Mesendoderm (in vitro differentiated cells): ENCODE data around the gene ASPN.

Source experiments
- DNase-seq: peaks from one replicate; pipeline ENCODE4 v3.0.0; 2013
- H2AK5ac ChIP-seq: 2 replicates; pipeline ENCODE4 v1.6.1; 2013; ENCODE audit warnings: low read length, inconsistent platforms
- H2BK120ac ChIP-seq: 2 replicates; pipeline ENCODE4 v1.6.1; 2013; ENCODE audit warnings: low read depth, mild to moderate bottlenecking, low read length, moderate library complexity, mixed read lengths
- H2BK15ac ChIP-seq: replicated peaks from 2 replicates; pipeline ENCODE4 v1.6.1; 2013; ENCODE audit warnings: low read depth, mild to moderate bottlenecking, moderate library complexity
- H2BK5ac ChIP-seq: 2 replicates; pipeline ENCODE4 v1.6.1; 2013; ENCODE audit warnings: low read length, inconsistent platforms
- H3K18ac ChIP-seq: 2 replicates; pipeline ENCODE4 v1.6.1; 2013; ENCODE audit warnings: mild to moderate bottlenecking, low read length, mixed read lengths
- H3K23ac ChIP-seq: one replicate; pipeline ENCODE4 v1.6.1; 2013; ENCODE audit warnings: low read length
- H3K27ac ChIP-seq: 2 replicates; pipeline ENCODE4 v1.5.1; 2013; ENCODE audit warnings: low read depth, mild to moderate bottlenecking, inconsistent platforms, low read length, moderate library complexity
- H3K27me3 ChIP-seq: 2 replicates; pipeline ENCODE4 v1.6.1; 2013; ENCODE audit warnings: low read length, control low read depth, mild to moderate bottlenecking, inconsistent platforms; ENCODE audit not compliant: insufficient read depth, poor library complexity
- H3K36me3 ChIP-seq: 2 replicates; pipeline ENCODE4 v1.6.1; 2013; ENCODE audit warnings: low read length, inconsistent platforms; ENCODE audit not compliant: control insufficient read depth, insufficient read depth
- H3K4ac ChIP-seq: one replicate; pipeline ENCODE4 v1.6.1; 2013; ENCODE audit warnings: low read depth, mild to moderate bottlenecking, low read length, moderate library complexity
- H3K4me1 ChIP-seq: 2 replicates; pipeline ENCODE4 v1.6.1; 2013; ENCODE audit warnings: low read depth, low read length, inconsistent platforms; ENCODE audit not compliant: control insufficient read depth
- H3K4me2 ChIP-seq: 2 replicates; pipeline ENCODE4 v1.6.1; 2013; ENCODE audit warnings: low read length
- H3K4me3 ChIP-seq: 2 replicates; pipeline ENCODE4 v1.5.1; 2013; ENCODE audit warnings: mild to moderate bottlenecking, low read length
- H3K56ac ChIP-seq: one replicate; pipeline ENCODE4 v1.6.1; 2013; ENCODE audit warnings: low read length
- H3K79me1 ChIP-seq: 2 replicates; pipeline ENCODE4 v1.6.1; 2013; ENCODE audit warnings: low read length, inconsistent platforms
- H3K79me2 ChIP-seq: 2 replicates; pipeline ENCODE4 v1.6.1; 2013; ENCODE audit warnings: mild to moderate bottlenecking, low read length; ENCODE audit not compliant: control insufficient read depth, insufficient read depth
- H3K9ac ChIP-seq: 2 replicates; pipeline ENCODE4 v1.6.1; 2013; ENCODE audit warnings: low read length, inconsistent platforms
- H4K5ac ChIP-seq: one replicate; pipeline ENCODE4 v1.6.1; 2013; ENCODE audit warnings: low read length
- H4K8ac ChIP-seq: one replicate; pipeline ENCODE4 v1.6.1; 2013; ENCODE audit warnings: low read depth, mild to moderate bottlenecking, control low read depth, low read length, moderate library complexity
- WGBS: extraction: QIAGEN DNeasy Blood & Tissue Kit; methylation state at CpG from one replicate; pipeline ENCODE4 v1.1.7; 2013; ENCODE audit warnings: low lambda C conversion rate, missing lambda C conversion rate; ENCODE audit not compliant: insufficient coverage; ENCODE audit errors: extremely low coverage; 5-methylcytosine and 5-hydroxymethylcytosine counted together

Gene ASPN

GRCh38 chr9:92525306-92525705, 43.0 kb upstream of the ASPN start:
- Histone ChIP-seq H4K5ac (no peak overlapping the region), H3K4me3 (no peak overlapping the region), H3K18ac (no peak overlapping the region), H3K9ac (no peak overlapping the region), H3K79me1 (no peaks in the 10 kb centered on the region), H2BK120ac (no peak overlapping the region), H2BK5ac (no peak overlapping the region), H2BK15ac (no peak overlapping the region), H3K4me1 (no peaks in the 10 kb centered on the region), H3K4me2 (no peak overlapping the region), H3K23ac (no peak overlapping the region), H4K8ac (no peak overlapping the region), H3K27me3 (no peaks in the 10 kb centered on the region), H2AK5ac (no peak overlapping the region), H3K56ac (no peak overlapping the region), H3K27ac (no peak overlapping the region), H3K36me3 (no peaks in the 10 kb centered on the region), H3K4ac (no peak overlapping the region), H3K79me2 (no peaks in the 10 kb centered on the region)
- no peak for DNase-seq
- no CpG with 5 or more reads among the region's 5 CpGs for WGBS

- peak; percentile 14 for DNase-seq
- H4K8ac ChIP-seq: no peak overlapping the region
- no CpG with 5 or more reads among the region's 1 CpG for WGBS
- no peaks in the 10 kb centered on the region for H3K36me3 ChIP-seq
- no peak overlapping the region for H3K4ac ChIP-seq
- H3K79me1 ChIP-seq: no peaks in the 10 kb centered on the region
- no peak overlapping the region for H2BK15ac ChIP-seq
- no peak overlapping the region for H3K23ac ChIP-seq
- H3K4me1 ChIP-seq: no peaks in the 10 kb centered on the region
- H3K9ac ChIP-seq: no peak overlapping the region
- H3K18ac ChIP-seq: no peak overlapping the region
- H2BK5ac ChIP-seq: no peak overlapping the region
- H3K27ac ChIP-seq: no peak overlapping the region
- no peaks in the 10 kb centered on the region for H3K79me2 ChIP-seq
- no peak overlapping the region for H4K5ac ChIP-seq
- H2BK120ac ChIP-seq: no peak overlapping the region
- no peak overlapping the region for H3K4me2 ChIP-seq
- H3K4me3 ChIP-seq: no peak overlapping the region
- no peaks in the 10 kb centered on the region for H3K27me3 ChIP-seq
- no peak overlapping the region for H3K56ac ChIP-seq
- no peak overlapping the region for H2AK5ac ChIP-seq
Observed at GRCh38 chr9:92524881-92525280, 42.6 kb upstream of the ASPN start.

- H3K79me2 ChIP-seq: no peaks in the 10 kb centered on the region
- H3K56ac ChIP-seq: no peak overlapping the region
- no peaks in the 10 kb centered on the region for H3K36me3 ChIP-seq
- H2AK5ac ChIP-seq: no peak overlapping the region
- no peak overlapping the region for H2BK120ac ChIP-seq
- H3K79me1 ChIP-seq: no peaks in the 10 kb centered on the region
- H3K4me2 ChIP-seq: no peak overlapping the region
- no peak overlapping the region for H3K9ac ChIP-seq
- no peaks in the 10 kb centered on the region for H3K4me1 ChIP-seq
- WGBS: no CpG with 5 or more reads among the region's 10 CpGs
- no peak overlapping the region for H2BK15ac ChIP-seq
- no peak overlapping the region for H4K5ac ChIP-seq
- H4K8ac ChIP-seq: no peak overlapping the region
- H2BK5ac ChIP-seq: no peak overlapping the region
- no peak overlapping the region for H3K4me3 ChIP-seq
- H3K18ac ChIP-seq: no peak overlapping the region
- no peak overlapping the region for H3K4ac ChIP-seq
- no peak overlapping the region for H3K23ac ChIP-seq
- H3K27me3 ChIP-seq: no peaks in the 10 kb centered on the region
- no peak overlapping the region for H3K27ac ChIP-seq
- DNase-seq: no peak
Observed at GRCh38 chr9:92522983-92523970, 41.0 kb upstream of the ASPN start.

GRCh38 chr9:92520837-92521236, 38.5 kb upstream of the ASPN start:
- no peak overlapping the region for H3K4me3 ChIP-seq

GRCh38 chr9:92518199-92518598, 35.9 kb upstream of the ASPN start:
- H3K4me2 ChIP-seq: no peak overlapping the region
- H3K36me3 ChIP-seq: no peaks in the 10 kb centered on the region
- H2BK120ac ChIP-seq: no peak overlapping the region
- no peaks in the 10 kb centered on the region for H3K4me1 ChIP-seq
- WGBS: no CpG with 5 or more reads among the region's 4 CpGs
- H3K79me1 ChIP-seq: no peaks in the 10 kb centered on the region
- no peak overlapping the region for H2BK5ac ChIP-seq
- no peak overlapping the region for H3K9ac ChIP-seq
- H2BK15ac ChIP-seq: no peak overlapping the region
- H2AK5ac ChIP-seq: no peak overlapping the region
- no peak for DNase-seq
- H3K27me3 ChIP-seq: no peaks in the 10 kb centered on the region
- no peak overlapping the region for H4K5ac ChIP-seq
- no peak overlapping the region for H4K8ac ChIP-seq
- no peak overlapping the region for H3K27ac ChIP-seq
- H3K79me2 ChIP-seq: no peaks in the 10 kb centered on the region
- H3K56ac ChIP-seq: no peak overlapping the region
- H3K23ac ChIP-seq: no peak overlapping the region
- no peak overlapping the region for H3K4me3 ChIP-seq
- H3K4ac ChIP-seq: no peak overlapping the region
- H3K18ac ChIP-seq: no peak overlapping the region

More at GRCh38 chr9:92520837-92521236, 38.5 kb upstream of the ASPN start:
- H2BK5ac ChIP-seq: no peak overlapping the region
- whole genome bisulfite sequencing: no CpG with 5 or more reads among the region's 2 CpGs
- no peak overlapping the region for H3K4me2 ChIP-seq
- H3K23ac ChIP-seq: no peak overlapping the region
- no peak overlapping the region for H4K8ac ChIP-seq
- H3K4ac ChIP-seq: no peak overlapping the region
- no peaks in the 10 kb centered on the region for H3K36me3 ChIP-seq
- no peak overlapping the region for H2BK15ac ChIP-seq
- H3K27ac ChIP-seq: no peak overlapping the region
- H2BK120ac ChIP-seq: no peak overlapping the region
- no peaks in the 10 kb centered on the region for H3K4me1 ChIP-seq
- no peak for DNase-seq
- no peaks in the 10 kb centered on the region for H3K79me2 ChIP-seq
- H3K79me1 ChIP-seq: no peaks in the 10 kb centered on the region
- H3K56ac ChIP-seq: no peak overlapping the region
- no peaks in the 10 kb centered on the region for H3K27me3 ChIP-seq
- no peak overlapping the region for H3K18ac ChIP-seq
- no peak overlapping the region for H3K9ac ChIP-seq
- no peak overlapping the region for H4K5ac ChIP-seq
- H2AK5ac ChIP-seq: no peak overlapping the region
